ENCODE results near the gene NAP1L5. TPM values are rescaled to one million over a fixed set of nuclear protein-coding genes. Genes with fewer than 3 reads are reported as not detected.

Gene NAP1L5
- total and polyA plus RNA-seq, 2 experiments from 2014 or later = 2.0 to 2.4 TPM

- TF ChIP-seq ZNF462 (CRISPR knock-in tag; IDR thresholded peaks at IDR 0.05) (no peak), ZNF114 (CRISPR knock-in tag; IDR thresholded peaks at IDR 0.05) (no peak), ZNF331 (CRISPR knock-in tag; IDR thresholded peaks at IDR 0.05; ENCODE audit: low read depth) (no peak), POLR2AphosphoS5 (IDR thresholded peaks at IDR 0.05; ENCODE audit: low read depth) (no peak), JUNB (IDR thresholded peaks at IDR 0.05; ENCODE audit: unreplicated experiment) (no peak), EZH2phosphoT487 (IDR thresholded peaks at IDR 0.05; ENCODE audit: unreplicated experiment) (no peak), ETS1 (IDR thresholded peaks at IDR 0.05) (no peak)
- TF ChIP-seq, protein P1, sequence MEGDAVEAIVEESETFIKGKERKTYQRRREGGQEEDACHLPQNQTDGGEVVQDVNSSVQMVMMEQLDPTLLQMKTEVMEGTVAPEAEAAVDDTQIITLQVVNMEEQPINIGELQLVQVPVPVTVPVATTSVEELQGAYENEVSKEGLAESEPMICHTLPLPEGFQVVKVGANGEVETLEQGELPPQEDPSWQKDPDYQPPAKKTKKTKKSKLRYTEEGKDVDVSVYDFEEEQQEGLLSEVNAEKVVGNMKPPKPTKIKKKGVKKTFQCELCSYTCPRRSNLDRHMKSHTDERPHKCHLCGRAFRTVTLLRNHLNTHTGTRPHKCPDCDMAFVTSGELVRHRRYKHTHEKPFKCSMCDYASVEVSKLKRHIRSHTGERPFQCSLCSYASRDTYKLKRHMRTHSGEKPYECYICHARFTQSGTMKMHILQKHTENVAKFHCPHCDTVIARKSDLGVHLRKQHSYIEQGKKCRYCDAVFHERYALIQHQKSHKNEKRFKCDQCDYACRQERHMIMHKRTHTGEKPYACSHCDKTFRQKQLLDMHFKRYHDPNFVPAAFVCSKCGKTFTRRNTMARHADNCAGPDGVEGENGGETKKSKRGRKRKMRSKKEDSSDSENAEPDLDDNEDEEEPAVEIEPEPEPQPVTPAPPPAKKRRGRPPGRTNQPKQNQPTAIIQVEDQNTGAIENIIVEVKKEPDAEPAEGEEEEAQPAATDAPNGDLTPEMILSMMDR (conservative IDR thresholded peaks at IDR 0.05; ENCODE audit: low read depth in 2 of 2) = no peak
These were observed 48.0 kb upstream of the NAP1L5 start (continued) for GRCh38 chr4:88745581-88746163.

All from GM23338 (cell line).